Lung (tissue), 12 donors: ENCODE results near the gene NUDT1. TPM values are rescaled to one million over a fixed set of nuclear protein-coding genes. Genes with fewer than 3 reads are reported as not detected.
A peak's percentile ranks its signal among the peaks of the same experiment; 100 is the strongest.

ENCODE experiments used
- ATAC-seq: fragments of 200-7000 bp; cut with Tn5 transposase; one replicate; pipeline ENCODE4 v1.9.1; 2020; ENCODE audit warnings: moderate number of reproducible peaks; ENCODE audit not compliant: insufficient read depth, low FRiP score
- DNase-seq, 3 donors: peaks; one replicate each; pipeline ENCODE4 v3.0.0-alpha.2; 2013 to 2017
- H3K27ac ChIP-seq, 2 donors: one replicate each; pipeline ENCODE4 v1.5.1; 2013; ENCODE audit warnings: mild to moderate bottlenecking in 2 of 2, moderate library complexity in 2 of 2, control low read depth in 1 of 2, inconsistent platforms in 1 of 2, low read depth in 1 of 2, low read length in 1 of 2
- H3K27me3 ChIP-seq, 3 donors: one replicate each; pipeline ENCODE4 v1.5.1; 2013; ENCODE audit warnings: low read length in 2 of 3; ENCODE audit not compliant: control insufficient read depth in 3 of 3, insufficient read depth in 3 of 3
- H3K36me3 ChIP-seq, 4 donors: one replicate each; pipeline ENCODE4 v1.5.1; 2013; ENCODE audit warnings: low read length in 4 of 4, mild to moderate bottlenecking in 1 of 4, moderate library complexity in 1 of 4; ENCODE audit not compliant: control insufficient read depth in 4 of 4, insufficient read depth in 4 of 4
- H3K4me1 ChIP-seq, 5 donors: one replicate each; pipeline ENCODE4 v1.5.1; 2013; ENCODE audit warnings: low read length in 5 of 5, mild to moderate bottlenecking in 2 of 5, moderate library complexity in 1 of 5; ENCODE audit not compliant: control insufficient read depth in 5 of 5, insufficient read depth in 5 of 5
- H3K4me3 ChIP-seq: one replicate; pipeline ENCODE4 v1.5.1; 2013; ENCODE audit warnings: mild to moderate bottlenecking, control low read depth, moderate library complexity
- H3K9ac ChIP-seq, 2 donors: one replicate each; pipeline ENCODE4 v1.5.1; 2013; ENCODE audit warnings: low read length in 2 of 2, control low read depth in 1 of 2; ENCODE audit not compliant: insufficient read depth in 1 of 2
- H3K9me3 ChIP-seq, 4 donors: one replicate each; pipeline ENCODE4 v1.5.1; 2013; ENCODE audit warnings: low read length in 3 of 4, mild to moderate bottlenecking in 1 of 4, moderate library complexity in 1 of 4; ENCODE audit not compliant: control insufficient read depth in 4 of 4, insufficient read depth in 3 of 4
- CTCF ChIP-seq: IDR thresholded peaks from 2 replicates; pipeline ENCODE4 v1.5.1; 2012; ENCODE audit warnings: mild to moderate bottlenecking; ENCODE audit errors: control extremely low read depth, extremely low read depth
- WGBS, 2 donors: extraction: QIAGEN DNeasy Blood & Tissue Kit; methylation state at CpG; one replicate each; pipeline ENCODE4 v1.1.7; 2013; 5-methylcytosine and 5-hydroxymethylcytosine counted together
- polyA plus RNA-seq, 2 donors: library from polyadenylated mRNA; stranded (reverse); fragments of 200-250 nt; gene quantifications; one replicate each; pipeline ENCODE4 v1.2.1, GENCODE V29; 2013
- total RNA-seq, 2 donors: library from RNA; depleted of rRNA in 1 of 2; stranded (reverse); fragments of >200 nt in 1 of 2; gene quantifications; one replicate each; pipeline ENCODE4 v1.2.1, GENCODE V29; 2014 to 2021
- donor health status: control.
- donor health status: control.
- donor health status: Bipolar disorder and iron deficiency.
- donor health status: healthy.
- donor health status: DM: yes; HTN: yes; CAD: no.

Gene NUDT1
- total and polyA plus RNA-seq, 4 donors, result 9.3 to 24.7 (median 18.5) TPM

GRCh38 chr7:2278026-2278425 lies 36.0 kb downstream of the NUDT1 start:
- H3K9me3 ChIP-seq, result no peaks in the 10 kb centered on the region
- H3K9ac ChIP-seq, result no peak overlapping the region
- 94 to 95% methylated on average over 11 of the region's 11 CpGs for WGBS, 2 donors
- no peak for TF ChIP-seq CTCF
- DNase-seq (no peak), ATAC-seq (no peak)
- H3K4me3 ChIP-seq, result no peak overlapping the region
- H3K27ac ChIP-seq, result no peak overlapping the region
- peaks cover 0 to 30% (median 14%) of the 10 kb centered on the region in 5 donors for H3K4me1 ChIP-seq
- no peaks in the 10 kb centered on the region for H3K27me3 ChIP-seq
- H3K36me3 ChIP-seq, result peaks cover 0 to 18% (median 10%) of the 10 kb centered on the region in 4 donors

- Histone ChIP-seq H3K4me1 (peaks cover 0 to 30% (median 14%) of the 10 kb centered on the region in 5 donors), H3K4me3 (no peak overlapping the region), H3K36me3 (peaks cover 0 to 7% (median 6%) of the 10 kb centered on the region in 4 donors), H3K27ac (no peak overlapping the region), H3K9ac (peak overlapping the region in 1 of 2 donors; percentile 15), H3K27me3 (no peaks in the 10 kb centered on the region), H3K9me3 (no peaks in the 10 kb centered on the region)
- ATAC-seq (no peak), DNase-seq (peak; percentile 53 to 89 (median 85))
- no peak for TF ChIP-seq CTCF
- WGBS, 2 donors, result 67 to 70% methylated on average over 4 of the region's 4 CpGs
Measured at GRCh38 chr7:2279896-2280295, 37.9 kb downstream of the NUDT1 start.

- no peak overlapping the region for H3K9ac ChIP-seq
- H3K9me3 ChIP-seq, result no peaks in the 10 kb centered on the region
- H3K27me3 ChIP-seq, result no peaks in the 10 kb centered on the region
- no peak for ATAC-seq
- 58 to 75% methylated on average over 2 of the region's 2 CpGs for WGBS, 2 donors
- no peak overlapping the region for H3K27ac ChIP-seq
- no peak for TF ChIP-seq CTCF
- DNase-seq, result peak in 2 of 3 donors; percentile 86 to 88
- no peak overlapping the region for H3K4me3 ChIP-seq
- peaks cover 0 to 7% (median 4%) of the 10 kb centered on the region in 4 donors for H3K36me3 ChIP-seq
- H3K4me1 ChIP-seq, result peaks cover 0 to 30% (median 14%) of the 10 kb centered on the region in 5 donors
Measured at GRCh38 chr7:2280424-2280823, 38.4 kb downstream of the NUDT1 start.

- Histone ChIP-seq H3K4me1 (peaks cover 0 to 30% (median 14%) of the 10 kb centered on the region in 5 donors), H3K9me3 (no peaks in the 10 kb centered on the region), H3K27me3 (no peaks in the 10 kb centered on the region), H3K9ac (no peak overlapping the region), H3K36me3 (peaks cover 0 to 7% (median 4%) of the 10 kb centered on the region in 4 donors), H3K27ac (peak overlapping the region in 1 of 2 donors; percentile 37), H3K4me3 (no peak overlapping the region)
- ATAC-seq, result no peak
- peak; percentile 90 to 98 (median 96) for DNase-seq
- no peak for TF ChIP-seq CTCF
- WGBS, 2 donors, result 52 to 77% methylated on average over 9 of the region's 9 CpGs
Measured at GRCh38 chr7:2281541-2281940, 39.5 kb downstream of the NUDT1 start.
